ENCODE measurements around the gene PRB3. TPM values are rescaled to one million over a fixed set of nuclear protein-coding genes. Genes with fewer than 3 reads are reported as not detected.

The PRB3 gene
- not detected in 3 replicates for total RNA-seq
- long read RNA-seq, result 0 reads

GRCh38 chr12:11269607-11270006, at the start of gene PRB3:
Gene PRB3, minus strand, starts transcription at chr12:11269707. Its CDS starts 38 bp downstream, at chr12:11269669.
- DNase-seq (ENCODE audit: low spot score), result no peak
- TF ChIP-seq, protein P1, sequence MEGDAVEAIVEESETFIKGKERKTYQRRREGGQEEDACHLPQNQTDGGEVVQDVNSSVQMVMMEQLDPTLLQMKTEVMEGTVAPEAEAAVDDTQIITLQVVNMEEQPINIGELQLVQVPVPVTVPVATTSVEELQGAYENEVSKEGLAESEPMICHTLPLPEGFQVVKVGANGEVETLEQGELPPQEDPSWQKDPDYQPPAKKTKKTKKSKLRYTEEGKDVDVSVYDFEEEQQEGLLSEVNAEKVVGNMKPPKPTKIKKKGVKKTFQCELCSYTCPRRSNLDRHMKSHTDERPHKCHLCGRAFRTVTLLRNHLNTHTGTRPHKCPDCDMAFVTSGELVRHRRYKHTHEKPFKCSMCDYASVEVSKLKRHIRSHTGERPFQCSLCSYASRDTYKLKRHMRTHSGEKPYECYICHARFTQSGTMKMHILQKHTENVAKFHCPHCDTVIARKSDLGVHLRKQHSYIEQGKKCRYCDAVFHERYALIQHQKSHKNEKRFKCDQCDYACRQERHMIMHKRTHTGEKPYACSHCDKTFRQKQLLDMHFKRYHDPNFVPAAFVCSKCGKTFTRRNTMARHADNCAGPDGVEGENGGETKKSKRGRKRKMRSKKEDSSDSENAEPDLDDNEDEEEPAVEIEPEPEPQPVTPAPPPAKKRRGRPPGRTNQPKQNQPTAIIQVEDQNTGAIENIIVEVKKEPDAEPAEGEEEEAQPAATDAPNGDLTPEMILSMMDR (IDR thresholded peaks at IDR 0.05), result no peak
- H3K4me3 Mint-ChIP-seq (ENCODE audit: unreplicated experiment), result no peak within 1 kb of the TSS
- H3K27ac Mint-ChIP-seq (ENCODE audit: unreplicated experiment), result no peak within 1 kb of the TSS
- no peaks in the 10 kb centered on the region for H3K4me1 Mint-ChIP-seq (ENCODE audit: low read depth)
- H3K9me3 Mint-ChIP-seq (ENCODE audit: low read depth), result no peaks in the 10 kb centered on the region
- no peaks in the 10 kb centered on the region for H3K27me3 Mint-ChIP-seq (ENCODE audit: low read depth)
- no peaks in the 10 kb centered on the region for H3K36me3 Mint-ChIP-seq (ENCODE audit: low read depth)

- H3K27me3 Mint-ChIP-seq (ENCODE audit: low read depth), result no peaks in the 10 kb centered on the region
- no peak for DNase-seq (ENCODE audit: low spot score)
- peaks cover 4% of the 10 kb centered on the region for H3K36me3 Mint-ChIP-seq (ENCODE audit: low read depth)
- peaks cover 7% of the 10 kb centered on the region for H3K4me1 Mint-ChIP-seq (ENCODE audit: low read depth)
- H3K4me3 Mint-ChIP-seq (ENCODE audit: unreplicated experiment), result no peak within 1 kb of the TSS
- peaks cover 5% of the 10 kb centered on the region for H3K9me3 Mint-ChIP-seq (ENCODE audit: low read depth)
- TF ChIP-seq, protein P1 (IDR thresholded peaks at IDR 0.05), result no peak
- H3K27ac Mint-ChIP-seq (ENCODE audit: unreplicated experiment), result no peak within 1 kb of the TSS
Observed at GRCh38 chr12:11310336-11310735, 40.8 kb upstream of the PRB3 start, which contains the start of gene PRB4. Gene PRB4, minus strand, starts transcription at chr12:11310436. Its CDS starts 38 bp downstream, at chr12:11310398.

GRCh38 chr12:11307143-11307542, 37.6 kb upstream of the PRB3 start:
- H3K27ac Mint-ChIP-seq (ENCODE audit: unreplicated experiment), result no peak overlapping the region
- peaks cover 13% of the 10 kb centered on the region for H3K9me3 Mint-ChIP-seq (ENCODE audit: low read depth)
- H3K27me3 Mint-ChIP-seq (ENCODE audit: low read depth), result no peaks in the 10 kb centered on the region
- TF ChIP-seq, protein P1 (IDR thresholded peaks at IDR 0.05), result no peak
- H3K4me1 Mint-ChIP-seq (ENCODE audit: low read depth), result peaks cover 7% of the 10 kb centered on the region
- H3K4me3 Mint-ChIP-seq (ENCODE audit: unreplicated experiment), result no peak overlapping the region
- DNase-seq (ENCODE audit: low spot score), result no peak
- H3K36me3 Mint-ChIP-seq (ENCODE audit: low read depth), result peaks cover 2% of the 10 kb centered on the region

- no peaks in the 10 kb centered on the region for H3K27me3 Mint-ChIP-seq (ENCODE audit: low read depth)
- DNase-seq (ENCODE audit: low spot score), result no peak
- H3K36me3 Mint-ChIP-seq (ENCODE audit: low read depth), result no peaks in the 10 kb centered on the region
- H3K4me3 Mint-ChIP-seq (ENCODE audit: unreplicated experiment), result no peak overlapping the region
- H3K27ac Mint-ChIP-seq (ENCODE audit: unreplicated experiment), result no peak overlapping the region
- TF ChIP-seq, protein P1 (IDR thresholded peaks at IDR 0.05), result no peak
- H3K4me1 Mint-ChIP-seq (ENCODE audit: low read depth), result no peaks in the 10 kb centered on the region
- no peaks in the 10 kb centered on the region for H3K9me3 Mint-ChIP-seq (ENCODE audit: low read depth)
Observed at GRCh38 chr12:11273449-11273848, 3.9 kb upstream of the PRB3 start.

DNA sequence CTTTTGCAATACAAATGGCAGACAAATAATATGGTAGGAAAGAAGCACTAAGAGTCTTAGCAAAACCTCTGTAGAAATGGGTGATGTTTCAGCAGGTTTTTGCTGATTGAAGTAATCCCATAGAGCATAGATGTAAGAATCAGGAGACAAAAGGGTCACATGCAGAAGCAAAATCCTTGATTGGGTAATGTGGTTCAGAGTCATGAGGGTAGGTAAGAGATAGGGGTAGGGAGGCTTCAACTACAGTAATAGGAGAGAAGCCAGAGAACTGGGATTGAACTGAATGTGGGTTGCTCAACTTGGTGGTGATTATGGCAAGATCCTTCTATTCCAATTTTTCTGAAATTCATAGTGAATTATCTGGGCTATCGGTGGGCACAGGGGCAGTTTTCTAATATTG, 5.0 kb downstream of the PRB3 start:
- Mint-ChIP-seq H3K4me3 (ENCODE audit: unreplicated experiment) (no peak overlapping the region), H3K4me1 (ENCODE audit: low read depth) (no peaks in the 10 kb centered on the region), H3K36me3 (ENCODE audit: low read depth) (no peaks in the 10 kb centered on the region), H3K9me3 (ENCODE audit: low read depth) (peaks cover 30% of the 10 kb centered on the region), H3K27me3 (ENCODE audit: low read depth) (no peaks in the 10 kb centered on the region), H3K27ac (ENCODE audit: unreplicated experiment) (no peak overlapping the region)
- no peak for DNase-seq (ENCODE audit: low spot score)
- TF ChIP-seq, protein P1 (IDR thresholded peaks at IDR 0.05), result no peak

All from chondrocyte (in vitro differentiated cells).